Mesodermal cell (in vitro differentiated cells): ENCODE measurements around the gene RNASE8.
A peak's percentile ranks its signal among the peaks of the same experiment; 100 is the strongest.
"Not testable (repeated sequence)": the region's sequence is repeated elsewhere in the genome, so short reads cannot be mapped to it uniquely, and the experiment has no call there.

Source experiments
- H3K27ac ChIP-seq: 2 replicates; pipeline ENCODE4 v1.7.0; 2013; ENCODE audit warnings: mild to moderate bottlenecking, low read depth, low read length, moderate library complexity; ENCODE audit not compliant: severe bottlenecking
- H3K36me3 ChIP-seq: 2 replicates; pipeline ENCODE4 v1.7.1; 2013; ENCODE audit warnings: mild to moderate bottlenecking, low read length, moderate library complexity; ENCODE audit not compliant: control insufficient read depth, insufficient read depth
- H3K4me1 ChIP-seq: one replicate; pipeline ENCODE4 v1.7.1; 2013; ENCODE audit warnings: mild to moderate bottlenecking, low read length; ENCODE audit not compliant: insufficient read depth, control insufficient read depth, poor library complexity, severe bottlenecking
- H3K4me3 ChIP-seq: 2 replicates; pipeline ENCODE4 v1.7.0; 2013; ENCODE audit warnings: low read length, control low read depth, mild to moderate bottlenecking; ENCODE audit not compliant: insufficient read depth, poor library complexity, severe bottlenecking; ENCODE audit errors: extremely low read depth
- H3K9me3 ChIP-seq: 2 replicates; pipeline ENCODE4 v1.7.1; 2013; ENCODE audit warnings: mild to moderate bottlenecking, low read length, moderate library complexity; ENCODE audit not compliant: control insufficient read depth
- WGBS, 2 experiments: methylation state at CpG; one replicate each; pipeline ENCODE4 v1.1.5; 2013; ENCODE audit warnings: missing lambda C conversion rate in 2 of 2; ENCODE audit not compliant: insufficient coverage in 2 of 2; 5-methylcytosine and 5-hydroxymethylcytosine counted together

Gene RNASE8

DNA sequence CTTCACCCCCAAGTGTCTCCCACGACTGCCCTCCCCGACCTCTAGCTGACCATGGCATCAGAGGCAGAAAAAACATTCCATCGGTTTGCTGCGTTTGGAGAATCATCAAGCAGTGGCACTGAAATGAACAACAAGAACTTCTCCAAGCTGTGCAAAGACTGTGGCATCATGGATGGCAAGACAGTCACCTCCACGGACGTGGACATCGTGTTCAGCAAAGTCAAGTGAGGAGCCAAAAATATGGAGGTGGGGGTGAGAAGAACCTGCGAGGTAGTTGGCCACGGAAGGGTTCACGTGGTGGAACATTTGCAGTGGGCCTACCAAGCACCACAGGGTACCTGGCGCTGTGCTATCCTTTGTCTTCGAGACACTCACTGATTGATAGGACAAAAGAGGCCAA is 27.1 kb upstream of the RNASE8 start:
- 91 to 92% methylated on average over 12 of the region's 12 CpGs for WGBS, 2 experiments
- no peaks in the 10 kb centered on the region for H3K36me3 ChIP-seq

GRCh38 chr14:21032326-21033132 is 25.1 kb upstream of the RNASE8 start:
- no peaks in the 10 kb centered on the region for H3K9me3 ChIP-seq
- no peak overlapping the region for H3K4me3 ChIP-seq
- no peaks in the 10 kb centered on the region for H3K4me1 ChIP-seq
- H3K27ac ChIP-seq, result no peak overlapping the region
- no CpG with 5 or more reads among the region's 5 CpGs for WGBS, 2 experiments
- no peaks in the 10 kb centered on the region for H3K36me3 ChIP-seq

More for the DNA sequence above, 27.1 kb upstream of the RNASE8 start:
- H3K4me1 ChIP-seq, result peaks cover 14% of the 10 kb centered on the region
- no peak overlapping the region for H3K4me3 ChIP-seq
- H3K9me3 ChIP-seq, result no peaks in the 10 kb centered on the region
- no peak overlapping the region for H3K27ac ChIP-seq

GRCh38 chr14:21033133-21033698 is 24.4 kb upstream of the RNASE8 start:
- Histone ChIP-seq H3K4me3 (no peak overlapping the region), H3K27ac (no peak overlapping the region), H3K36me3 (no peaks in the 10 kb centered on the region), H3K4me1 (peaks cover under 1% of the 10 kb centered on the region), H3K9me3 (no peaks in the 10 kb centered on the region)
- 96 to 98% methylated on average over 4 of the region's 4 CpGs for WGBS, 2 experiments

GRCh38 chr14:21034707-21035106 is 22.9 kb upstream of the RNASE8 start, which contains the start of gene RNASE13:
Gene RNASE13, minus strand, starts transcription at chr14:21034807. Its CDS starts 519 bp downstream, at chr14:21034288.
- Histone ChIP-seq H3K36me3 (no peaks in the 10 kb centered on the region), H3K4me1 (peaks cover 13% of the 10 kb centered on the region), H3K9me3 (no peaks in the 10 kb centered on the region), H3K27ac (no peak within 1 kb of the TSS), H3K4me3 (no peak within 1 kb of the TSS)
- 85 to 93% methylated on average over 3 to 4 of the region's 5 CpGs for WGBS, 2 experiments

- no peak overlapping the region for H3K4me3 ChIP-seq
- H3K4me1 ChIP-seq, result peaks cover 16% of the 10 kb centered on the region
- H3K27ac ChIP-seq, result no peak overlapping the region
- H3K36me3 ChIP-seq, result no peaks in the 10 kb centered on the region
- 93 to 100% methylated on average over 4 of the region's 7 CpGs for WGBS, 2 experiments
- H3K9me3 ChIP-seq, result no peaks in the 10 kb centered on the region
These were observed 20.9 kb upstream of the RNASE8 start for GRCh38 chr14:21036751-21037150.

DNA sequence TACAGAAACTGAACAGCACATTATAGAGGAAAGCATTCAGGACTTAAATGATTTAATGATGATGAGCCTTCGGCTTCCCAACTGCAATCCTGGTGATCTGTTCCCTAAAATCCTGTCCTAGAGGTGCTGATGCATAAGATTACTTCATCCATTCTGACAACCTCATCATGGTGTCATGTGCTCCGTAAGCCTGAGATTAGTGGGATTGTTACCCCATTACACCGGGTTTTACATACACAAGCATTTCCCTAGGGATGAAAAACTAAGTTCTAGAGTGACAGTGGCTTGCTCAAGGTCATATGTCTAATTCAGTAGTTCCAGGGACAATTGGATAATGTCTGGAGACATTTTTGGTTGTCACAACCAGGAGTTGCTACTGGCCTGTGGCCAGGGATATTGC is 20.5 kb upstream of the RNASE8 start:
- Histone ChIP-seq H3K4me1 (peaks cover 17% of the 10 kb centered on the region), H3K4me3 (no peak overlapping the region), H3K36me3 (no peaks in the 10 kb centered on the region), H3K9me3 (no peaks in the 10 kb centered on the region), H3K27ac (no peak overlapping the region)
- WGBS, 2 experiments, result 67 to 80% methylated on average over 1 of the region's 3 CpGs

DNA sequence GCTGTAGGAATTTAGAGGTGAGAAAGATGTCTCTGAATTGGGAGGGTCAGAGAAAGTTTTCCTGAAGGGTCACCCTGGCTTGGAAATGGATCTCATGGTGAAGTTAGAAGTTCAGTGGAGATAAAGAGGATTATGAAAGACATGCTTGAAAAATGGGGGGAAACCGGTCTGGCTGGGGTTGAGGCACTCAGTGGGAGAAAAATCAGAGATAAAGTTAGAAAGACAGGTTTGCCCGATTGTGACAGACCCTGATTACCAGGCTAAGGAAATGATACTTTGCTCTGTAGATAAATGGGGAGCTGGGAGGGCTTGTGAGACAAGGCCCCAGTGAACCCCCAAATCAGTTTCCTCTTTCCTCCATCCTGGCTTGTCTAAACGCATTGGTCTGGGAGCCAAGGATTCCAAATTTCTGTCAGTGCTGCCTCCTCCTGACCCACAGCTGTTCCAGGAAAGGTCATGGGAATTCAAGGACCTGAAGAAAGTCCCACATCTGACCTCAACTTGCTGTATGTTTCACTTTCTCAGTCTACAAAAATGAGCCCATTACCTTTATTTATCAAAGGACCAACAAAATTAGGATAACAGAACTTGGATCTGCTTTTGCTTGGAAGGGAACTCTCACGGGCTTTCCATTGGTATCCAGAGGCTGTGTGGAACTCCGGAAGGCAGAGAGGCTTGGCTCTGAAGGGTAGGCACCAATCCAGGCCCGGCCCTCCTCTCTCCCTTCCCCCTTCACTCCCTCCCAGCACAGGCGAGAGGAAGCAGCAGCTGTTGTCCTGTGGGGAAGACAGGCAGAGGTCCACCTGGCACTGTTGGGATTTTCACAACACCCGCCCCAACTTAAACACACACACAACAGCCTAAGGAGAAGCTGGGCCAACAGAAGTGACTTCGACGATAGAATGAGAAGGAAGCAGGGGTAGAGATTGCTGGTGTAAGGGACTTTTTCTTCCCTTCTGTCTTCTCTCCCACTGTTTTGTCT is 18.9 kb upstream of the RNASE8 start:
- Histone ChIP-seq H3K9me3 (no peaks in the 10 kb centered on the region), H3K36me3 (no peaks in the 10 kb centered on the region), H3K4me3 (no peak overlapping the region), H3K4me1 (peaks cover 23% of the 10 kb centered on the region), H3K27ac (peak overlapping the region; percentile 29)
- 43 to 81% methylated on average over 3 to 7 of the region's 10 CpGs for WGBS, 2 experiments

DNA sequence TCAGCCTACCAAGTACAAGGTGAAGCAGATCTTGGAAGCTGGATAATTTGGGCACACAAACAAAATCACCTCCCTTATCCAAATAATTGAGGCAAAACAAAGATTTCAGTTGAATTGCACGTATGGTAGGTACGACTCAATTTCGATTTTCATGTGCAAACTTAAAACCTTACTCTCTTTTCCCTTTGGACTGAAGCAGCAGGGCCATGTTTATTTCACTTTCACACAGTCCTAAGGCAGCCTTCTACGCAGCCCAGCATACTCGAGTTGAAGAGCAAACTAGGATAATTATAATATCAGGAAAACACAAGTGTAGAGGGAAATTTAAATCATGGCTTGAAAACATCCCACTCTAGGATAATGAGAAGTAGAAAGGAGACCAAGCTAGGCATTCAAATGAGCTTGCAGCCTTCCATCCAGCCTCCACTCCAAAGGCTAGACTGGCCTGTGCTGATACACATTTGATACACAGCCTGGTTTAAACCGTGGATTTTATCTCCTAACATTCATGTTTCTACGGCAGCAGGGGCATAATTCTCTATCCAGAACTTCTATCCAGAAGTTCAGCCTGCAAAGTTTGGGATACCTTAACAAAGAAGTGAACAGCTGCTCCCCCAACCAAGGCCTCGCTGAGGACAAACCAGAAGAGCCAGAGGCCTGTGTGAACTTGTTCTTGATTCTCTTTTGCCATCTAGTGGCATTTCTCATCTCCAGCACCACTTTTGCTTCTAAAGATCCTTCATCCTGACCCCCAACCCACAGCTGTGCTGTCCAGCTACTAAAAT is 17.8 kb upstream of the RNASE8 start:
- Histone ChIP-seq H3K27ac (no peak overlapping the region), H3K36me3 (no peaks in the 10 kb centered on the region), H3K9me3 (no peaks in the 10 kb centered on the region), H3K4me1 (peaks cover 31% of the 10 kb centered on the region), H3K4me3 (no peak overlapping the region)
- 45 to 49% methylated on average over 6 of the region's 8 CpGs for WGBS, 2 experiments

- H3K4me1 ChIP-seq, result peaks cover 31% of the 10 kb centered on the region
These were observed 17.2 kb upstream of the RNASE8 start for GRCh38 chr14:21040370-21040925.

DNA sequence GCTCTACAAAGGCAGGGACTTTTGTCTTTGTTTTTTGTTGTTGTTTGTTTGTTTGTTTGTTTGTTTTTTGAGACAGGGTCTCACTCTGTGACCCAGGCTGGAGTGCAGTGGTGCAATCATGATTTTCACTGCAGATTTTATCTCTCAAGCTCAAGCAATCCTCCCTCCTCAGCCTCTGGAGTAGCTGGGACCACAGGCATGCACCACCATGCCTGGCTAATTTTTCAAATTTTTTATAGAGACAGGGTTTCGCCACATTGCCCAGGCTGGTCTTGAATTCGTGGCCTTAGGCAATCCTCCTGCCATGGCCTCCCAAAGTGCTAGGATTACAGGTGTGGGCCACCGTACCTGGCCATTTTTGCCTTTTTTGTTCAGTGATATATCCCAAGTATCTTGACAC is 16.7 kb upstream of the RNASE8 start:
- not testable (repeated sequence) for H3K9me3 ChIP-seq, H3K4me3 ChIP-seq, H3K36me3 ChIP-seq, H3K27ac ChIP-seq
- 86 to 93% methylated on average over 3 of the region's 3 CpGs for WGBS, 2 experiments
- H3K4me1 ChIP-seq, result peaks cover 31% of the 10 kb centered on the region

More at GRCh38 chr14:21040370-21040925, 17.2 kb upstream of the RNASE8 start:
- Histone ChIP-seq H3K36me3 (no peaks in the 10 kb centered on the region), H3K9me3 (no peaks in the 10 kb centered on the region), H3K27ac (no peak overlapping the region), H3K4me3 (no peak overlapping the region)
- WGBS, 2 experiments, result 78 to 83% methylated on average over 7 to 8 of the region's 8 CpGs
